GM23338 (cell line): ENCODE data around the gene LRRC3C. TPM values are rescaled to one million over a fixed set of nuclear protein-coding genes. Genes with fewer than 3 reads are reported as not detected.

Source experiments
- ATAC-seq: fragments of 200-7000 bp; cut with Tn5 transposase; 3 replicates; pipeline ENCODE4 v1.9.1; 2020
- DNase-seq: peaks from one replicate; pipeline ENCODE4 v3.0.0-alpha.2; 2015; ENCODE audit warnings: low spot score
- H2AFZ ChIP-seq: fragments of 200-600 bp; sonication (generic); 2 replicates; pipeline ENCODE4 v1.8.0; 2016; ENCODE audit warnings: antibody characterized with exemption, mild to moderate bottlenecking, moderate library complexity
- H3F3A ChIP-seq: fragments of 200-600 bp; sonication (generic); replicated peaks from 2 replicates; pipeline ENCODE4 v1.8.0; 2017; ENCODE audit warnings: antibody characterized with exemption, mixed run types, low read depth
- H3K27ac ChIP-seq: fragments of 200-600 bp; sonication (generic); 2 replicates; pipeline ENCODE4 v1.6.1; 2016; ENCODE audit warnings: low read depth
- H3K27me3 ChIP-seq: fragments of 200-600 bp; sonication (generic); 2 replicates; pipeline ENCODE4 v1.8.0; 2016; ENCODE audit warnings: mild to moderate bottlenecking, mixed run types, moderate library complexity; ENCODE audit not compliant: insufficient read depth
- H3K36me3 ChIP-seq: fragments of 200-600 bp; sonication (generic); 2 replicates; pipeline ENCODE4 v1.8.0; 2016; ENCODE audit warnings: mild to moderate bottlenecking; ENCODE audit not compliant: insufficient read depth
- H3K4me1 ChIP-seq: fragments of 200-600 bp; sonication (generic); 2 replicates; pipeline ENCODE4 v1.8.0; 2016; ENCODE audit warnings: mild to moderate bottlenecking, moderate library complexity; ENCODE audit not compliant: insufficient read depth
- H3K4me2 ChIP-seq: fragments of 200-600 bp; sonication (generic); 2 replicates; pipeline ENCODE4 v1.7.1; 2017; ENCODE audit warnings: mixed run types
- H3K4me3 ChIP-seq: fragments of 200-600 bp; sonication (generic); 2 replicates; pipeline ENCODE4 v1.6.1; 2016; ENCODE audit warnings: mixed run types
- H3K79me2 ChIP-seq: fragments of 200-600 bp; sonication (generic); replicated peaks from 2 replicates; pipeline ENCODE4 v1.8.0; 2017; ENCODE audit warnings: mild to moderate bottlenecking; ENCODE audit not compliant: insufficient read depth
- H3K9me2 ChIP-seq: fragments of 200-600 bp; sonication (generic); 2 replicates; pipeline ENCODE4 v1.8.0; 2017; ENCODE audit not compliant: insufficient read depth
- H4K20me1 ChIP-seq: fragments of 200-600 bp; sonication (generic); replicated peaks from 2 replicates; pipeline ENCODE4 v1.8.0; 2017; ENCODE audit warnings: mild to moderate bottlenecking; ENCODE audit not compliant: insufficient read depth
- H3K27ac Mint-ChIP-seq: 2 replicates; pipeline ENCODE4 v1.8.0; 2020; ENCODE audit warnings: inconsistent platforms, mild to moderate bottlenecking, moderate library complexity, mixed read lengths
- H3K27me3 Mint-ChIP-seq: 3 replicates; pipeline ENCODE4 v1.8.0; 2022; ENCODE audit warnings: low read depth, mild to moderate bottlenecking, moderate library complexity, mixed read lengths, inconsistent platforms; ENCODE audit not compliant: insufficient read depth, poor library complexity
- H3K36me3 Mint-ChIP-seq: 3 replicates; pipeline ENCODE4 v1.8.0; 2021; ENCODE audit warnings: low read depth, mild to moderate bottlenecking, inconsistent platforms, moderate library complexity, mixed read lengths
- H3K4me1 Mint-ChIP-seq: 3 replicates; pipeline ENCODE4 v1.8.0; 2020; ENCODE audit warnings: mild to moderate bottlenecking, inconsistent platforms, mixed read lengths
- H3K4me3 Mint-ChIP-seq: 3 replicates; pipeline ENCODE4 v1.8.0; 2021; ENCODE audit warnings: moderate library complexity, mild to moderate bottlenecking, inconsistent platforms, mixed read lengths
- H3K9me3 Mint-ChIP-seq: 3 replicates; pipeline ENCODE4 v1.8.0; 2020; ENCODE audit warnings: moderate library complexity, mild to moderate bottlenecking, inconsistent platforms, mixed read lengths
- JUNB ChIP-seq: IDR thresholded peaks from one replicate; pipeline ENCODE4 v1.6.1; 2016; ENCODE audit warnings: antibody characterized with exemption; ENCODE audit not compliant: unreplicated experiment
- STAT1 ChIP-seq: IDR thresholded peaks from one replicate; pipeline ENCODE4 v1.6.1; 2016; ENCODE audit warnings: antibody characterized with exemption; ENCODE audit not compliant: unreplicated experiment
- ZNF114 ChIP-seq: fragments of 250-450 bp; sonication (Bioruptor Pico); IDR thresholded peaks from 2 replicates; pipeline ENCODE4 v1.5.0; 2020; ENCODE audit warnings: mild to moderate bottlenecking, moderate library complexity
- ZNF462 ChIP-seq: fragments of 250-450 bp; sonication (Bioruptor Pico); IDR thresholded peaks from 2 replicates; pipeline ENCODE4 v1.5.0; 2020; ENCODE audit warnings: mild to moderate bottlenecking, moderate library complexity
- polyA plus RNA-seq: library from polyadenylated mRNA; unstranded; fragments of >200 nt; fragmentation: Nextera tagmentation; extraction: Ambion mirVana; gene quantifications from 2 replicates; pipeline ENCODE4 v1.2.1, GENCODE V29; 2016
- total RNA-seq: library from RNA; depleted of rRNA; stranded (reverse); fragments of >200 nt; shearing (Covaris generic); gene quantifications from 2 replicates; pipeline ENCODE4 v1.2.3, GENCODE V29; 2014

Gene LRRC3C
- total and polyA plus RNA-seq, 2 experiments from 2014 or later = 0.24 TPM; not detected in 1

- TF ChIP-seq ZNF462 = no peak
These were observed 40.5 kb upstream of the LRRC3C start (continued) for GRCh38 chr17:39887078-39887477.

DNA sequence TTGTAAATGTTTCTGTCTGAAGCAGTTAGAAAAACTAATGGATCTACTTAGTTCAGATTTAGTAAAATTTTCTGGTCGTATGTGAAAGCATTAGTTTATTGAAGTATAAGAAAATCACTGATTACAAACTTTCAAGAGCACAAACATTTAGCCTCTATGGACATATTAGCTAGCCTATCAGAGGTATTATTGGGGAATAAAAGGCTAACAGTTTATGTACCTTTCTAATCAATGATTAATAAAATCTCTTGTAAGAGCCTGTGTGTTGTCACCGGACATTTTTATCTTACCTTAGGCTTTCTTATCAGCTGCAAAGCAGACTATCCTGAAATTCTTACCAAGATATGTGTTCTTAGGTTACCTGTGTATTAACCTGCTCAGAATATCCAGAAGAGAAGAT is 38.3 kb upstream of the LRRC3C start:
- no peaks in the 10 kb centered on the region for H3K36me3 Mint-ChIP-seq
- TF ChIP-seq JUNB (no peak), ZNF114 (CRISPR knock-in tag) (no peak)

DNA sequence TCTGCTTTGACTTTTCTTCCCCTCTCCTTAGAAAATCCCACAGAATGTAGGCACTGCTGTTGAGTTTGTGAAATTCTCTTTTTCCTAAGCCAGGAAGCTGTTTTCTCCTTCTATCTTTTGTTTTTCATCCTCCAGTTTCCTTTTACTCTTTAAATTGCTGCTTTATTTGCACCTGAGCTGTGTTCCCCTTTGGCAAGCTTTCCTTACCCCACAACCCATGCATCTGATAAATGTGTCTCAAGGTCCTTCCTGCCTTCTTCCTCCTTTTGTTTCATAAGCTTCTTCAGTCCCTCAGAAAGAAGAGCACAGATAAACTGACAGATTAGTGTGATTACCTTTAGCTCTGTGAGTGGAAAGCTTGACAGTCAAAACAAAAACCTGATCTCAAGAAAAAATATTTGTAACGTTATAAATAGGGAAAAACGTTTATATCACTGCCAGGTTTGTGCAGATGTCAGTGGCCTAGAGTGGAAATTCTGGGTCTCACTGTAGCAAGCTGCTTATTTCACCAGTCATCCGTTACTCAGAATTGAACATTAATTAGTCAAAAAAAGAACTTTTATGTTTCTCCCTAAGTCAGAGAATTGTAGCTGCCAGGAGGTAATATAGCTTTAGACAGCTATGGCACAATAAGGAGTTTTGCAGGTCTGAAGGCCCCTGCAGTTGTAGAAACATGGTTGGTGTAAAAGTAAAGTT is 32.7 kb upstream of the LRRC3C start:
- DNase-seq (no peak), ATAC-seq (no peak)
- H2AFZ ChIP-seq = no peak overlapping the region

More for the DNA sequence above, 38.3 kb upstream of the LRRC3C start:
- H3K79me2 ChIP-seq = no peaks in the 10 kb centered on the region
- H3K4me1 ChIP-seq = no peaks in the 10 kb centered on the region
- no peaks in the 10 kb centered on the region for H3K9me2 ChIP-seq
- H3K27me3 ChIP-seq = no peaks in the 10 kb centered on the region
- Mint-ChIP-seq H3K27ac (no peak overlapping the region), H3K9me3 (no peaks in the 10 kb centered on the region), H3K4me3 (no peak overlapping the region), H3K27me3 (peaks cover 4% of the 10 kb centered on the region), H3K4me1 (no peaks in the 10 kb centered on the region)
- H3K4me2 ChIP-seq = no peak overlapping the region
- H3F3A ChIP-seq = no peaks in the 10 kb centered on the region
- ATAC-seq (no peak), DNase-seq (no peak)
- no peaks in the 10 kb centered on the region for H4K20me1 ChIP-seq
- no peak overlapping the region for H2AFZ ChIP-seq
- H3K27ac ChIP-seq = no peak overlapping the region
- no peak overlapping the region for H3K4me3 ChIP-seq
- H3K36me3 ChIP-seq = no peaks in the 10 kb centered on the region

More for the DNA sequence above, 32.7 kb upstream of the LRRC3C start:
- H3K4me2 ChIP-seq = no peak overlapping the region
- Mint-ChIP-seq H3K27ac (no peak overlapping the region), H3K4me3 (no peak overlapping the region), H3K4me1 (no peaks in the 10 kb centered on the region), H3K9me3 (no peaks in the 10 kb centered on the region), H3K27me3 (no peaks in the 10 kb centered on the region), H3K36me3 (no peaks in the 10 kb centered on the region)
- H3K4me3 ChIP-seq = no peak overlapping the region
- no peaks in the 10 kb centered on the region for H4K20me1 ChIP-seq
- TF ChIP-seq STAT1 = no peak
- TF ChIP-seq ZNF114 (CRISPR knock-in tag) = no peak
- H3K4me1 ChIP-seq = no peaks in the 10 kb centered on the region
- H3K9me2 ChIP-seq = no peaks in the 10 kb centered on the region
- H3K27me3 ChIP-seq = no peaks in the 10 kb centered on the region
- no peak overlapping the region for H3K27ac ChIP-seq
- no peaks in the 10 kb centered on the region for H3K36me3 ChIP-seq
- no peaks in the 10 kb centered on the region for H3F3A ChIP-seq
- no peaks in the 10 kb centered on the region for H3K79me2 ChIP-seq
